Activated gamma-delta T cell (primary cell): ENCODE data around the gene RASIP1.
A peak's percentile ranks its signal among the peaks of the same experiment; 100 is the strongest.
"Not testable (repeated sequence)": the region's sequence is repeated elsewhere in the genome, so short reads cannot be mapped to it uniquely, and the experiment has no call there.

Experiments
- DNase-seq: peaks from one replicate; lab custom pipeline; 2025; lab: John Stamatoyannopoulos, UW

RASIP1 gene

GRCh38 chr19:48735031-48735615 is 5.3 kb downstream of the RASIP1 start:
- DNase-seq = no peak

GRCh38 chr19:48734625-48735024 is 5.8 kb downstream of the RASIP1 start:
- no peak for DNase-seq

DNA sequence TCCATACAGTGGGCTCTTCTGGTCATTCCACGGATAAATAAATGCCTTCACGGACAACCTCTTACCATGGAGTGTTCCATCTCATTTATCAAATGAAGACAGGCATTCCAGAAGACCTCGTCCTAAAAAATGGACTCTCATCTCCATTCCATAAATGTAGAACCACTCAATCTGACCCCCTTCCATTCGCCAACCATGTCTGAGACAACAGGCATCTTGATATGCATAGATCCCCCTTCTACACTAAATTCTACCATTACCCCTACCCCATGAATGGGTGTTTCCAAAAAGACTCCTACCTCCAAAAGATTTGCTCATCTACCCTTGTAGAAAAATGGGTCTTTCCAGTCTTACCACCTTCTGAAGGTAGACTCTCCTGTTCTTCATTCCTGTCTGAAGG is 9.0 kb downstream of the RASIP1 start:
- no peak for DNase-seq

DNA sequence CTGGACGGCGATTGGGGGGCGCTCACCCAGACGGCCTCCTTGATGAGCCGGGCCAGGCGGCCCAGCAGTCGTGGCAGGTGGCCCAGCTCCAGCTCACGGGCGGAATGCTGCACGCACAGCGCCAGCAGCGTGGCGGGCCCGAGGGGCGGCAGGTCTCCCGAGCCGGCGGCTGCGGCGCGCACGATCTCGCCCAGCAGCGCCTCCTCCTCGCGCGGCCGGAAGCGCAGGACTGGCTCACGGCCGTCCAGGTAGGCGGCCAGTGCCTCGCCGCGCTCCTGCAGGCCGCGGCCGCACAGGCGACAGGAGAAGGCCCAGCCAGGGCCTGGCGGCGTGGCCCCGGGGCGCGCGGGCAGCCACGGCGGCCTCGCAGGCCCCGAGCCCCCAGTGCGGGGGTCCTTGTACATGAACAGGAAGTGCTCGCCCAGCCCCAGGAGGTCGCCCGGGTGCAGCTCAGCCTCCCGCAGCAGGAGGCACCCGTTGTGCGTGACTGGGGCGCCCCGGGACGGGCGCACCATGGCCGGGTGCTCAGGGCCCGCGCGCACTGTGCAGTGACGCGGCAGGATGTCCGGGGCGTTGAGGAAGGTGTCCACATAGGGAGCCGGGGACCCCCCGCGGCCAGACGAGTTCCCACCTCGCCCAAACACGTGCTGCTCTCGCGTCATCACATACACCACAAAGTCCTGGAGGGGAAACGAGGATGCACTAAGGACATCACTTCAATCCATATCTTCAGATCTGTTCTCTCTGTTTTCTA is 11.3 kb downstream of the RASIP1 start:
- DNase-seq = no peak

DNA sequence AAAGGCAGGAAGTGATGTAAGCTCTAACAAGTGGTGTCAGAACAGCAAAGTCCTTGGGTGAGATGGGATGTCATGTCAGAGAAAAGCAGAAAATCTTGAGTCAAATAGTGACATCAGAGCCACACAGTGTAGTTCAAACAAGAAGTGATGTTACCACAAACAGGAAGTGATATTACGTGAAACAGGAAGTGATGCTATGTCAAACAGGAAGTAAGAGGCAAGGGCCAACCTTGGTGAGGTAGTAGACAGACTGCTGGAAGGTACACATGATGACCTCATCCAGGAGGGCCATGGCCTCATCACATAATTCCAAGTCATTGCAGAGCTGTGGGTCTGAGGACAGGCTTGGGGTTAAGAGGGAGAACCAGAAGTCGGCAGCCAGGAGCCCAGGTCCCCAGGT is 13.9 kb downstream of the RASIP1 start:
- DNase-seq = no peak

DNA sequence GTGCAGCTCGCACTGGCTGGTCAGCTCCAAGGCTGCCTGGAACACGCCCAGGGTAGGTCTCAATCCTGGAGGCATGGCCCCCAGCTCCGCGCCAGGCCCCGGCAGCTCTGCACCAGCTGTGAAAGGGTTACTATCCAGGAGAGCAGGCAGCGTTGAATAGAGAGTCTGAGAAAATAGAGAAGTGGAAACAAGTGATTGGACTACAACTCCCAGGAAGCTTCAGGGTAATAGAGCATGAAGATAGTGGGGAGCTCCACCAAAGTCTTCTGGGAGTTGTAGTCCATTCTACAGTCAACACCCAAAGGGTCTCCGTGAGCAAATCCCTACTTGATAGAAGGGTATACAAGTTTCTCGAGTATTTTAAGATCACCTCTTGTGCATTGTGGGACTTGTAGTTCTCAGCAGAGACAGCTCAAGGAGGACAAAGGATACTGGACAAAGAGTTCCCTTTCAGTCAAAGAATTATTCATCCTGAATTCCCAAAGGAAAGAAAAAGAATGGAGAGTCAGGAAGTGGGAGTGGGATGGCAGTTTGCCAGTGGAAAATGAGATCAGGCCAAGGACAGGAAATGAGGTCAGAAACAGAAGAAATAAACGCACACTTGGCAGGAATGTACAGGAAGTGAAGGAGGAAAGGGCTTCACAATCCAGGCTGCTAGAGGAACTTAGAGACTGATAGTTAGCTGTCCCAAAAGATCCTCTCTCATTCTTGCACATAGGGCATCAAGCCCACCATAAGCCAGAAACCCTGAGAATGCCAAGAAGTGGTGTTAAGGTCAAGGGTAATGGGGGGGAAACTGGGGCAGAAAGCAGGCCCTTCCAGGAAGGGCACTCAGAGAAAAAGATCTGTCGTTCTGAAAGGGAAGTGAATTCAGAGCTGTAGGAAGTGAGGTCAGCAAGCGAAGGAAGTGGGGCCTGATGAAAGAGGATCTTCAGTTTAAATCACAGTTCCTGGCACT is 15.3 kb downstream of the RASIP1 start:
- DNase-seq = no peak

- DNase-seq = no peak
Observed at GRCh38 chr19:48722196-48722708, 18.2 kb downstream of the RASIP1 start.

DNA sequence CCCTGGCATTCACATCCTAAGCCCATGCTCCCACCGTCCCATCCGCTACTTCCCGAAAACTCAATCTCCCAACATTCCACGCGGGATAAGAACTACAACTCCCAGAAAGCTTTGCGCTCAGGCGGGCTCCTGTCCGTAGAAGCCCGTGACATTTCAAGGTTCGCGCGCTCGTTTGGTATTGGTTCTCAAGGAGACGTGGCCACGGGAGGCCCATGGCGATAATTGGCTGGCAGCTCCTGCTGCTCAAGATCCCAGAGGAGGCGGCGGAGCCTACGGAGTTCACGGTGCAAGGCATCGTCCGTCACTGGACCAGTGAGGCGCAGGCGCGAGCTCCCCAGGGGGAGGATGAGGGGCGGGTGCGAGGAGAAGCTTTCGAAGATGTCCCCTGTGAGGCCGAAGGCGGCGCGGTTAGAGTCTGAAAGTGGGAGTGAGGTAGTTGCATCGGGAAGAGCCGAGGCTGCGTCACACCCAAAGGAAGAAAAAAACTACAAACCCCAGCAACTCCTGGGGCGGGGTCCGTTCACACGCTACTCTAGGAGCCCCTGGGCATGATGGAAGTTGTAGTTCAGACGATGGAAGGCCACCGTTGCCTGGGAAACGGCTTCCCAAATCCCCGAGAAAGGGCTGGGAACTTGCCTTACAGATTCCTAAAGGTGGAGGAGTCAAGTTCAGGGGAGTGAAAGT is 19.7 kb downstream of the RASIP1 start:
- DNase-seq = peak; percentile 54

- no peak for DNase-seq
Observed at GRCh38 chr19:48720251-48720612, 20.2 kb downstream of the RASIP1 start.

GRCh38 chr19:48719263-48720171 is 20.9 kb downstream of the RASIP1 start, which contains the start of gene MAMSTR:
Gene MAMSTR (minus strand): TSS chr19:48719725. CDS start chr19:48719031, 694 bp downstream.
- no peak for DNase-seq

- DNase-seq = no peak
Observed at GRCh38 chr19:48718711-48719231, 21.6 kb downstream of the RASIP1 start.

DNA sequence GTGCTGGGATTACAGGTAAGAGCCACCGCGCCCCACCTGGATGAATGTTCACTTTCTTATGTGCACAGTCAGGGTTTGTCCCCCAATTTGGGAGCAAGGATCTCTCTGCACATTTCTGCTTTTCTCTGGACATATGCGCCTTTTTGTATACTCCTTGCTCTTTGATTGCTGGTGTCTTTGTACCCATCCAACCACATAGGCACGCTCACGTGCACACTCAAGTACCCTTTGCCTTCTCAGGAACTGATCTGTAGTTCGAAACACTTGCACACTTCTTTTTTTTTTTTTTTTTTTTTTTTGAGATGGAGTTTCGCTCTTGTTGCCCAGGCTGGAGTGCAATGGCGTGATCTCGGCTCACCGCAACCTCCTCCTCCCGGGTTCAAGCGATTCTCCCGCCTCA is 22.3 kb downstream of the RASIP1 start:
- not testable (repeated sequence) for DNase-seq

DNA sequence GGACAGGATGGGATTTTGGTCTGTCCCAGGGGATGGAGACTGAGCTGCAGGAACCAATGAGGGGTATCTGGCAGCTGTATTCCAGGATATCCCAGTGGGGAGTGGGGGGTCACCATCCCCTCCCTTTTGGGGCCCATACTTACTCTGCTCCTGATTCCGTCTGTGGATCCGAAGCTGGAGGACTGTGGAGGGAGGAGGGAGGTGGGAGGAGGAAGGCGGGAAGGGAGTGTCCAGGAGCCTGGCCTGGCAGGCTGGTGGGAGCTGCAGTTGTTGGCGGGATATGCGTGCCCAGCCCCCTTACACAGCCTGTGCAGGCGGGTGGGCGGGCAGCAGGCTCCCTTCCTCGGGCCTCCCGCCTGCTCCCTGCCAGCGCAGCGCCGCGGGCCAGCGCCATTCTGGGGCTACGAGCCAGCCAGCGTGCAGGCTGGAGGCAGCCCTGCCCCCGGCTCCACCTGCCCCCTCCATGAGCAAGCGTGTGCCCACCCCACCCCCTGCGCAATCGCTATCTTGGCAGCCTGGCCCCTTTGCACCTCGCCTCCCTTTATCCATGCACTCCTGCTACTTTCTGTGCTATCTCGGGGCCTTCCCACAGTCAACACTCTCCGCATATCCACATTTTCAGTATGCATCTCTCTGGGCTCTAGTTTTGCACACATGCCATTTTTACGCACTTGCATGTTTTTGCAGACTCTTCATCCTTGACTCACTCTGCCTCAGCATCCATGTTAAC is 23.7 kb downstream of the RASIP1 start:
- DNase-seq = no peak

DNA sequence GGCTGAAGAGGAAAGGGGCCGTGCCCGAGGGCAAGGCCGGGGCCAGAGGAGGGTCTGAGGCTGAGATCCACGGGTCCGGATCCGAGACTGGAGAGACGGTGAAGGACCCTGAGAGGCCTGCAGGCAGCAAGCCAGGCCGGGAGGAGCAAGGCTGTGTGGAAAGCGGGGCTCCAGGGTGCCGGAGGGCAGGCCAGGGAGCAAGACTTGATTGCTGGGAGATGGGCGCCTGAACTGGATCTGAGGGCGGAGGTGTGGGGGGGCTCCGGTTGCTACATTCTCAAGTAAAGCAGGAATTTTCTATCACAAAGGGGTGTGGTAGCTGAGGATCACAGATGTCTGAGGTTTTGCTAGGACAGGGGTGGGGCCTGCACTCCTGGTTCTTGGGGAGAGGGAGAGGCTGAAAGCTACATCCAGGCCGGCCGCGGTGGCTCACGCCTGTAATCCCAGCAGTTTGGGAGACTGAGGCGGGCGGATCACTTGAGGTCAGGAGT is 24.7 kb downstream of the RASIP1 start:
- DNase-seq = no peak

DNA sequence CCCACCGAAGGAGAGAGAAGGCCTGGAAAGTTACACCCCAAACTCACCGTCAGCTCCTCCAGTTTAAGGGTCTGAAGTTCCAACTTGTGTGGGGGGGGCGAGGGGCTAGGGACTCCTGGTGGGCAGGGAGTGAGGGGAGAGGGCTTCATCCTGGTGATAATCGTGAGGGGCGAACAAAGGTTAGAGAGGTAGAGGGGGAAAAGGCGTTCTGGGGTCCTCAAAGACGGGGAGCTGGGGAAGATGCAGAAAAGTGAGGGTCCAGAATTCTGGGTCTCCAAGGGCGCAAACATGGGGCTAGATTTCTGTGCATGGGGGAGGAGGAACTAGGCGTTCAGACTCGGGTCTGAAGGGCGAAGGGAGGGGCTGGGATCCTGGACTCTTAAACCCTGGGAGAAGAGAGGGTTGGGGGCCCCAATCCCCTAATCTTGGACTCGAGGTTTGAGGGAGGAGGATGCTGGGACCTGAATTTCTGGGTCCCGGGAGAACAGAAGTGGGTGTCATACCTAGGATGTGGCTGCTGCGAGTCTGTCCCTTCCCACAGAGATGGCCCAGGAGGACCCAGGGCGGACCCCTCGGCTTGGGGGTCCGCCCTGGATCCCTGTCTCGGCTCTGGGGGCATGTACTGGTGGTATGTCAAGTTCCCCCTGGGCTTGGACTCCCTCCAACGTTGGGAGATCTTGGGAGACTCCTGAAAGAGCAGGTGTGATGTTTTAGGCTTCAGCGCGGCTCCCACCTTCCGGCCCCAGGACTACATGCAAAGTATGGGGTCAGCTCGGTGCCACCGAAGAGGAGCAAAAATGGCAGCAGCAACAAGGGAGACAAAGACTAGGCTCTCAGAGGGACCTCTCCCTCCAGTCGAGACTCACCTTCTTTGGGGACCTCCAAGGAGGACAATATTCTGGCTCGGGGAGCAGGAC is 25.4 kb downstream of the RASIP1 start:
- DNase-seq = no peak

- DNase-seq = peak; percentile 85
Observed at GRCh38 chr19:48713864-48714755, 26.3 kb downstream of the RASIP1 start.
